Upper lobe of right lung (tissue), 1 donor: ENCODE results near the gene TEKTIP1. TPM values are rescaled to one million over a fixed set of nuclear protein-coding genes. Genes with fewer than 3 reads are reported as not detected.

Experiments used
- ATAC-seq: fragments of 200-7000 bp; cut with Tn5 transposase; one replicate; pipeline ENCODE4 v1.9.1; 2020; ENCODE audit warnings: mild to moderate bottlenecking, moderate library complexity
- DNase-seq: peaks from one replicate; pipeline ENCODE4 v3.0.0-alpha.2; 2020
- H3K27ac ChIP-seq: fragments of 200-600 bp; one replicate; pipeline ENCODE4 v1.8.0; 2022
- H3K27me3 ChIP-seq: fragments of 200-600 bp; one replicate; pipeline ENCODE4 v1.8.0; 2022; ENCODE audit warnings: mild to moderate bottlenecking
- H3K36me3 ChIP-seq: fragments of 200-600 bp; one replicate; pipeline ENCODE4 v1.8.0; 2022
- H3K4me1 ChIP-seq: fragments of 200-600 bp; one replicate; pipeline ENCODE4 v1.8.0; 2022
- H3K4me3 ChIP-seq: fragments of 200-600 bp; one replicate; pipeline ENCODE4 v1.8.0; 2022; ENCODE audit warnings: mild to moderate bottlenecking
- H3K9me3 ChIP-seq: fragments of 200-600 bp; one replicate; pipeline ENCODE4 v1.8.0; 2022
- CTCF ChIP-seq: fragments of 200-600 bp; IDR thresholded peaks from one replicate; pipeline ENCODE4 v1.8.0; 2022; ENCODE audit warnings: antibody characterized with exemption
- intact Hi-C: fragments of 100-400 bp; cut with DNase I; formaldehyde crosslinking; loops from one replicate; pipeline ENCODE4 v1.11.0; 2022
- total RNA-seq: library from RNA; stranded (reverse); fragmentation: NEBNext Ultra II Directional; extraction: Animal tissue kit (Norgen Biotek cat#: 25700); gene quantifications from one replicate; pipeline ENCODE4 v1.2.1, GENCODE V29; 2021
- donor health status: DM: no; HTN: yes; CAD: no; lungs with severe emphysema.

The TEKTIP1 gene
- total RNA-seq, 1 donor from 2014 or later, result 3.2 TPM

GRCh38 chr19:3537101-3537437 lies 1.9 kb upstream of the TEKTIP1 start:
- TF ChIP-seq CTCF, result no peak
- ATAC-seq (no peak), DNase-seq (no peak)
- Histone ChIP-seq H3K4me3 (no peak overlapping the region), H3K27ac (no peak overlapping the region), H3K27me3 (no peaks in the 10 kb centered on the region), H3K36me3 (peaks cover 45% of the 10 kb centered on the region), H3K4me1 (no peaks in the 10 kb centered on the region), H3K9me3 (no peaks in the 10 kb centered on the region)
- intact Hi-C loops, result no loop called here

- DNase-seq (peak; percentile 59), ATAC-seq (peak; percentile 12)
- no peaks in the 10 kb centered on the region for H3K27me3 ChIP-seq
- H3K4me1 ChIP-seq, result no peaks in the 10 kb centered on the region
- H3K36me3 ChIP-seq, result peaks cover 39% of the 10 kb centered on the region
- no peak overlapping the region for H3K27ac ChIP-seq
- intact Hi-C loops, result no loop called here
- no peak for TF ChIP-seq CTCF
- no peak overlapping the region for H3K4me3 ChIP-seq
- H3K9me3 ChIP-seq, result no peaks in the 10 kb centered on the region
These were observed 1.3 kb upstream of the TEKTIP1 start for GRCh38 chr19:3537438-3538240.

GRCh38 chr19:3538258-3538929 lies 580 bp upstream of the TEKTIP1 start:
- no peak for ATAC-seq
- no peaks in the 10 kb centered on the region for H3K4me1 ChIP-seq
- peaks cover 32% of the 10 kb centered on the region for H3K36me3 ChIP-seq
- TF ChIP-seq CTCF, result no peak
- intact Hi-C loops, result no loop called here
- no peak for DNase-seq
- H3K27me3 ChIP-seq, result no peaks in the 10 kb centered on the region
- no peaks in the 10 kb centered on the region for H3K9me3 ChIP-seq
- H3K27ac ChIP-seq, result no peak overlapping the region
- no peak overlapping the region for H3K4me3 ChIP-seq

GRCh38 chr19:3539756-3540118 lies 763 bp downstream of the TEKTIP1 start:
- no peaks in the 10 kb centered on the region for H3K4me1 ChIP-seq
- H3K9me3 ChIP-seq, result no peaks in the 10 kb centered on the region
- ATAC-seq (no peak), DNase-seq (no peak)
- no peak for TF ChIP-seq CTCF
- intact Hi-C loops, result loop anchor here (10.0 kb wide), 1 partner anchor 75 kb away; no protein-coding TSS in a partner anchor
- H3K27ac ChIP-seq, result no peak overlapping the region
- H3K27me3 ChIP-seq, result no peaks in the 10 kb centered on the region
- peaks cover 19% of the 10 kb centered on the region for H3K36me3 ChIP-seq
- no peak overlapping the region for H3K4me3 ChIP-seq

GRCh38 chr19:3543150-3544057 lies 4.4 kb downstream of the TEKTIP1 start:
- ATAC-seq (no peak), DNase-seq (no peak)
- no peaks in the 10 kb centered on the region for H3K9me3 ChIP-seq
- intact Hi-C loops, result loop anchor here (10.0 kb wide), 1 partner anchor 71 kb away; no protein-coding TSS in a partner anchor
- H3K4me3 ChIP-seq, result no peak overlapping the region
- peaks cover 6% of the 10 kb centered on the region for H3K36me3 ChIP-seq
- TF ChIP-seq CTCF, result no peak
- no peak overlapping the region for H3K27ac ChIP-seq
- H3K27me3 ChIP-seq, result no peaks in the 10 kb centered on the region
- H3K4me1 ChIP-seq, result no peaks in the 10 kb centered on the region
